Forelimb muscle (tissue), 1 donor: ENCODE results near the gene SPTBN5. TPM values are rescaled to one million over a fixed set of nuclear protein-coding genes. Genes with fewer than 3 reads are reported as not detected.

Experiments used
- DNase-seq: peaks from one replicate; pipeline ENCODE4 v3.0.0-alpha.2; 2013; ENCODE audit warnings: low read depth
- polyA plus RNA-seq: library from polyadenylated mRNA; unstranded; fragments of 120-200 nt; gene quantifications from one replicate; pipeline ENCODE4 v1.2.1, GENCODE V29; 2013; ENCODE audit not compliant: insufficient read length

SPTBN5 gene
- polyA plus RNA-seq, 1 donor: 1.9 TPM

DNA sequence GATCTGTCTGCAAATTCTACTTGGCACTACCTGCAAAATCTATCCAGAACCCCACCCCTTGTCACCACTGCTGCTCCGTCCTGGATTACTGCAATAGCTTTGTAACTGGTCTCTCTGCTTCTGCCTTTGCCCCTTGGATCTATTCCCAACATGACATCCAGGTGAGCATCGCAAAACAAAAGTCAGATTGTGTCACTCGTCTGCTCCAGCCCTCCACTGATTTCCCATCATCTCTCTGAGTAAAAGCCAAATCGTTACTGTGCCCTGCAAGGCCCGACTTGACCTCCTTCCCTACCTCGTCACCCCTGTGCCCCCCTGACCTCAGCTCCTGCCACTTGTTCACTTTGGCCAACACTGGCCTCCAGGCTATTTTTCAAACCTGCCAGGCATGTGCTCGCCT, 9.4 kb downstream of the SPTBN5 start:
- DNase-seq: no peak

DNA sequence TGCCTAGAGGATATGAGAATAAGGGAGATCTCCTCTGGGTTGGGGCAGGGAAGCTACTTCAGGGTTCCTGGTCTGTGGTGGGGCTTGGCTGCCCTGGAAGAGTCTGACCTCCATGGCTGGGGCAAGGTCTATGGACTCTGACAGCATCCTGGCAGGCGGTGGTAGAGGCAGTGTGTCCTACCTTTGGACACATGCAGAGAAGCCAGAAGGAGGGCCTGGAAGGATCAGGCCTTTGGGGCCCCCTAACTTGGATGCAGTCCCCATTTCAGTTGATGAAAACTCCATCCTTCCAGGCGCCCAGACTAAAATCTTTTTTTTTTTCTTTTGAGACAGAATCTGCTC, 10.4 kb downstream of the SPTBN5 start:
- DNase-seq: no peak

DNA sequence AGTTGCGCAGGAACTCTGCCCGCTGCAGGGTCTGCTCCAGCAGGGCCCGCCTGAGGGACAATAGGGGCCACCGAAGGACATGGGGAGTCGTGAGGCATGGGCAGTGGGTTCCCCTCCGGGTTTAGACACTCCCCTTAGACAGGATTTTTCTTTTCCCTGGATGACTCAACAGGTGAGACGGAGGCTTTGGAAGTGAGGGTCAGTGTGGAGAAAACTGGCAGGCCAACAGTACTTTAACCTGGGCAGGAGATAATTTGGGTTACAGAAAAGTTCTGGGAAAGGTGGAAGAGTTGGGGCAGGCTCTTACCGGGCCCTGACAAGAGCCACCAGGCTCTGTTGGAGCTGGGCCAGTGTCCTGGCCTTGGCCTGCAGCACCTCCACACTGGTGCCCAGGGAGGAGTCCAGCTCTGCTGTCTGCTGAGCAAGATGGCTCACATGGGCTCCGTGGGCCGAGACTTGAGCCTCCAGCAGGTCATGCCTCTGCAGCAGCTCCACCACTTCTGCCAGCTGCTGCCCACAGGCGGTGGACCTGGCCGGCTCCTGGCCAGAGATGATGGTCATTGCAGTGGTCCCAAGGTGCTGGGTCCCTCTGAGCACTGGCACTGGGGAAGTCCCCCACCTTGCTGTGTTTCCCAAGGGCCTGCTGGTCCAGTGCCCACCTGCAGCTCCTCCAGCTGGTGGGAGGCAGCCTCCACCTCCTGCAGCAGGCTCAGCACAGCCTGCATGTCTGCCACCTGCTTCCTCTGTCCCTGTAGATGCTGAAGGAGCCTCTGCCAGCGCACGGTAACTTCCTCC, 11.0 kb downstream of the SPTBN5 start:
- DNase-seq: no peak

DNA sequence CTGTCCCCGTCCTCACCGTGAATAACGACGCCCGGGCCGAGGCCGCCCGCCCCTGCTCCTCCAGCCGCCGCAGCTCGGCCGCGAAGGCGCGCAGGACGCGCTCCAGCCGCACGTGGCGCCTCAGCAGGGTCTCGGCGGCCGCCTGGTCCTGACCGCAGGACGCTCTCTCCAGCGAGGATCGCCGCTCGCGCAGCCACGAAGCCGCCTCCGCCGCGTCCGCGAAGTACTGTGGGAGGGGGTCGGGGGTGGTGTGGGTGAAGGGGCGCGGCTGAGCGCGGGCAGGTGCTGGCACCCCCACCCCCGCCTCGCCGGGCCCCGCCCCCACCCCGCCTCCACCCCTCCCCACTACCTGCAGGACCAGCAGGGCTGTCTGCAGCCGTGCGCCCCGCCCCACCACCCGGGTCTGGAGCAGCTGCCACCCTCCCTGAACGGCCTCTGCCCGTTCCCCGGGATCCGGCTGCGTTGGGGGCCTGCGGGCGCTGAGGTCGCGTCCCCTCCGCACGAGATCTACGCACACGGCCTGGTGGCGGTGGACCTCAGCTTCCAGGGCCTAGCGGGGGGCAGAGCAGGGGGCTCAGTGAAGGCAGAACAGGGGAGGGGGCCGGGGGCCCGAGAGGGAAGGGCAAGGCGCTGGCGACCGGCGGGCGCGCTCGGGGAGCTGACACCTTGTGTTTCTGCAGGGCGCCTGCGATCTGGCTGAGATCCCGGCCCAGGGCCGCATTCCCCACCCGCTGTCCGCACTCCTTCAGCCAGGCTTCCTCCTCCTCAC, 11.7 kb downstream of the SPTBN5 start:
- no peak for DNase-seq

DNA sequence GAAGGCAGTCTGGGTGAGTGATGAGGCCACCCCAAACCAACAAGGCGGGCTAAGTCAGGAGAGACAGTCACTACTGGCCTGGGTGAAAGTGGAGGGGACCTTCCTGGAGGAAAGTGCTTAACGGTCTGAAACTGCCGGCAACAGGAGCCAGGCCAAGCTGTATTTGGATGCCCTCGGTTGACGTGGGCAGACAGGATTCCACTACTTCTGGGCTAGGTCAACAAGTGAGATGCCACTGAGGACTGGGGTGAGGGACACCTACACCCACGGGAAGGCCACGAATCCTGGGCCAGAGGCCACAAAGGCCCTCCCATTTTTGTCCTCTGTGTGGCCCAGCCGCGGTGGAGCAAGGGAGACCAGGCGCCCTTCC, 12.3 kb downstream of the SPTBN5 start:
- DNase-seq: no peak

DNA sequence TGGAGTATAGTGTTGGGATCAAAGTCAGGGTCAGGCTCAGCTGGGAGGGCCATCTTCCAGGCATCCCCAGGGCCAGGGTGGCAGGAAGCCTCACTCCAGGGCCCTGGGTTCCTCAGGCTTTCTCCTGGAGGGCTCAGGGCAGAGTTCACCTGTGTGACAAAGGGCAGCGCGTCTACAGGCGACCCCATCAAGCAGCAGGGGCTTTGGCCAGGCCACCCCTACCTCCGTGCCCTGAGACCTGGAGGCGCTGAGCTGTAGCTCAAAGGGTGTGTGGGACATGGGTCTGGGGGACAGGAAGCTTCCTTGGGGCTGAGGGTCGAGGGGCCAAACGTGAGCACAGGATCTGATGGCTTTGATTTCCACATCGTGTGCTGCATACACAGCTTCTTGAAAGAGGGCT, 12.8 kb downstream of the SPTBN5 start:
- no peak for DNase-seq

DNA sequence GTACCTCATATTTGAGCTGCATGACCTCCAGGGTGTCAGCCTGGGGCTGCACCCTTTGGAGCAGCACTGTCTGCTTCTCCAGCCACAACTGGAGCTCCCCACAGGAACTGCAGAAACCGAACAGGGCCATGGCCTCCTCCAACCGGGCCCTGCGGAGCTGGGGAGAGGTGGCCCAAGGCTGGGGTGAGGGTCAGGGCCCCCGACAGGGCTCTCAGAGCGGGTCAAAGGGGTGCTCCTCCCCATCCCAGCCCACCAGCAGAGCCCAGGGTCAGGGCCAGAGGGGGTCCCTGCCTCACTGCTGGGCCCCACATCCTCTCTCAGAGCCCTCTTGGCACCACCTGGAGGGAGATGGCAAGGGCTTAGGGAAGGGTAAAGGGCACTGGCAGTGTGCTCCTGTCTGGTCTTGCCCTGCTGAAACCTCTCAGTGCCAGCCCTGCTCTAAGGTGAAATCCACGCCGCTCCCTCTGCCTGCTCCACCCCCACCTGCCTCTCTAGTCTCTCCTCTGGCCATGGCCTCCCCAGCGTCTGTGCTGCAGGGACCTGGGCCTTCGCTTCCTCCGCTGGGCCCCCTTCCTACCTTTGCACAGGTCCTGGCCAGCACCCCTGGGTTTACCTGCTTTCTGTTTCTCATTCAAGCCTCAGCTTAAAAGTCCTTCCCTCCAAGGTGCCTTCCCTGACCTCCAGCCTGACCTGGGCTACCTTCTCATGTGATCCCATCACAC, 13.5 kb downstream of the SPTBN5 start:
- DNase-seq: no peak

DNA sequence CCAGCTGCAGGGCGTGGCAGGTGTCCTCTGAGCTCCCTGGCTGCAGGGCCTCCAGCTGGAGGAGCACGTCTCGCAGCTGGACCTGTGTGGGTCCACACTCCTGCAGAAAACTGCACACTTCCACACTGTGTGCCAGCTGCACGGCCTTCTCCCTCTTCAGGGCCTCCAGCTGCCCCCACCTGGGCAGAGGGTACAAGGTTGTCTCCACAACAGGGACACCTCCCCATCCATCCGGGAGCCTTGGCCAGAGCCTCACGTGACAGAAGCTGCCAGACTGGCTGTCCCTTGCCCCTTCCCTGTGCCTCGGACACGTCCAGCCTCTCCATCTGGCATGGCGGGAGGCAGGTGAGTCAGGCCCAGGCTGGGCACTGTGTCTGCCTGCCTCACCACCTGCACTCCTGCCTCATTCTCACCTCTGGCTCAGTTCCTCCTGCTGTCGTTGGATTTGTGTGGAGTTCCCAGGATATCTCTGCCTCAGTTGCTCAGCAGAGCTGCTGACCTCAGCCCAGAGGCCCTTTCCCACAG, 14.5 kb downstream of the SPTBN5 start:
- no peak for DNase-seq

DNA sequence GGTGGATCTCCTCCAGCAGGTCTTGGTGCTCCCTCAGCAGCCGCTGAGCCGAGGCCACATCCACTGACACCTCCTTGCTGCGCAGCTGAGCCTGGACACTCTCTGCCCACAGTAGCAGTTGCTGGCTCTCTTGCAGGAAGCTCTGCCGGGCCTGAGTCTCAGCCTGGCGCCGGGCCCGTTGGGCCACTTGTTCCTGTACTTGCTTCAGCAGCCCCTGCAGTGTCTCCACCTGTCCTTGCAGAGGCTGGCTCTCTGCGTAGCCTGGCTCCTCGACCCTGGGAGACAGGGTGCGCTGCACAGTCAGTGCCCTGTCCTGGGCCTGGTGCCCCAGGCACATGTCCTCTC, 15.5 kb downstream of the SPTBN5 start:
- no peak for DNase-seq

DNA sequence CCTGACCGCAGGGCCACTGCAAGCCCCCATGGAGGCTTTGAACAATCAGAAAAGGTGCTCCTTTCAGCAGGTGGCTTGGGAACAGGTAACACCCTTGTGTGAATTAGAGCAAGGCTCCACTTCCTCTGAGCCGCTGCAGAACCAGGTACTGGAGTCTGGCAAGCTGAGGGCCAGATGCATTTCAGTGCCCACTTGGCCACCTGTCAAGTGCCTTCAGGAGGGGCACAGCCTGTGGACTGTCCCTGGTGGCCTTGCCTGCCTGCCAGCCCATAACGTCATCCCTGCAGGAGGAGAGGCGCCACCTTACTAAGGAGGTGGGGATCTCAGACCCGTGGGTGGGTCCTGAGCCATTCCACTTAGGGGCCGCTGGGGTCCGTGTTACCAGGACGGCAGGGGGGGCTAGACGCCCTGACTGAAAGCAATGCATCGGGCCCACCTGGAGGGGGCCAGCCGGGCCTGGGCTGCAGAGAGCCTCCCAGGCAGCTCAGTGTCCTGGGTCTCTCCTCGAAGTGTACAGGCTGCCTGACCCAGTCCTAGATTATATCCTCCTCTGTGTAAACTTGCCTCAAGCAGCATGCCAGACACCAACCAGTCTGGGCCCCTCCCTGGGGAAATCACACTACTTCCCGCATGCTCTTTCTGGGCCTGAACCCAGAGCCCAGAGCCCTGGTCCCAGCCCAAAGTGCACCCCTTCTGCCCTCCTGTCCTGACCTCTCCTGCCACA, 16.1 kb downstream of the SPTBN5 start:
- no peak for DNase-seq

DNA sequence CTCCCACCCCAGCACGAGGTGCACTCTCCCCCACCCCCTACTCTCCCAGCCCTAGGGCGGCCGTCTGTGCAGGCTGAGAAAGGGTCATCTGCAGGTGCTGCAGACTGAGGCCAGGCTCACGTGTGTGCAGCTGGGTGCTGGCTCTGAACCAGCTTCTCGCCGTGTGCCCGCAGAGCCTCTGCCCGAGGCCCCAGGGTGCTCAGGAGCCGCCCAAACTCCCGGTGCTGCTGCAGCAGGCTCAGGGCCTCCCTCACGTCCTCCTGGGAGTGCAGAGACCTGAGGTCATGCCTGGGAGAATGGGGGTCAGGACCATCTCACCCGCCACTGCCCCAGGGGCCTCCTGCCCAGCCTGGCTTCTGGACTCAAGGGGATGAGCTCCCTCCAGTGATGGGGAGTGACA, 17.2 kb downstream of the SPTBN5 start:
- no peak for DNase-seq

DNA sequence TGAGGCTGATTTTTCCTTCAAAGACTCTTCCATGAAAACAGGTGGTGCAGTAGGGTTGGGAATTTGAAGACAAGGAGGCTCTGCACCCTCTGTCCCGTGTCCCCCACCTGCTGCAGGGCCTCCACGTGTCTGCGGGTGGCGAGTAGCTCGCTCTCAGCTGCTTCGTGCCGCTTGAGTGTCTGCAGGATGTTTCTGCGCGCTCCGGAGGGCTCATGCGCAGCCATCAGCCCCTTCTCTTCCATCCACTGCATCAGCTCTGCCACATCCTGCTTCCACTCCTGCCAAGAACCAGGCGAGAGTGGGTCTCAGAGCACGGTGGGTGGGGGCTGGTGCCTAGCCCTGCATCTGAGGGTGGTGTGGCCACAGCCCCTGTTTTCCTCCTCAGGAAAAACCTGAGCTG, 17.8 kb downstream of the SPTBN5 start:
- DNase-seq: no peak

DNA sequence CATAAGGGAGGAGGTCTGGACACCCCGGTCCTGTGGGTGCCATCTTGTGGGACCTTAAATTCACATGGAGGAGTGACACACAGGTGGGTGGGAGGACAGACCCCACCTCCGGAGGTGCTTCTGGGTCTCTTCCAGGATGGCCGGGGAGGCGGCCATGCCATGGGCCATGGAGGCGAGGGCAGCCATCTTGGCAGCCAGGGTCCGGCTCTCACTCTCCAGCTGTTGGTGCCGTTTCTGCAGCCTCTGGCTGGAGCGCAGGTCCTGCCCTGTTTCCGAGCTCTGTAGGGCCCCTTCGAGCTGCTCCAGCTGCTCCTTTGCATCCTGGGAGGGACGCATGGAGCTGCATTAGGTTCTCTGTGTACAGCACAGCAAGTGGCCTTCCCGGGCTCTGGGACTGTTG, 19.1 kb downstream of the SPTBN5 start:
- no peak for DNase-seq

DNA sequence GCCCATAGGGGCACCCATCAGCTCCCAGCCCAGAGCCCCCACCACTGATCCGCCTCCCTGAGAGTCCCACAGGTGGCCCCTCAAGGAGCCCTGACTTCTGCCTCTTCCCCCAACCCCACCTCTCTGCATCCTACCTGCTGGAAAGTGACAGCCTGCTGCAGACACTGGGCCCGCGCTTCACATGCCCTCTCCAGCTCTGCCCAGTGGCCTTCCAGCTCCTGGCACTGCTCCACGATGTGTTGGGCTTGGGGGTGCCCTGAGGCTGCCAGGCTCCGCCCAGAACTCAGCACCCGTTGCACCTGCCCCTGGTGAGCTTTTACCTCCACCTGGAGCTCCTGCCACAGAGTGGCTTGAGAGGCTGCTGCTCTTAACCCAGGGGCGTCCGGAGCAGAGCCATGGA, 20.1 kb downstream of the SPTBN5 start:
- no peak for DNase-seq

DNA sequence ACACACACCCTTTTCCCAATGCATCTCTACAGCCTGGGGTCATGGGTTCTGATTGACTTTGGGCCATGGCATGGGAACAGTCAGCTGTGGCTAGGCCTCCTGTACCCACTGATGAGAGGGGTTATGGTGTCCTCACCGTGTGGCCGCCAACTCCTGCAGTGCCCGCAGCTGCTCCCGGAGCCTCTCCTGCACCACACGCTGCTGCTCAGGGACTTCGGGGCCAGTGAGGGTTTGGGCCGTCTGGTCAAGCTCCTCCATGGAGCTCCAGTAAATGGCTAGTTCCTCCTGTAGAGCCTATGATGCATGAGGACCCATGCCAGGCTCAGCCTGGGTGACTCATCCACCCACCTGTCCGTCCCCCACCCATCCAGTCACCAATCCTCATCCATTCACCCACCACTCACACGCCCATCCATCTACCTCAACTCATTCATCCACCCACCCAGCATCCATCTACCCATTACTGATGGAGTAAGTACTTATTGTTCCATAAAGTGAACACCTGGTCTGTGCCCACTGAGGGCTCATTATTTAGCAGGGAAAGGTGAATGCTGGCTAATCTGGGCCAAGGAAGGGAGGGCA, 21.6 kb downstream of the SPTBN5 start:
- DNase-seq: no peak

DNA sequence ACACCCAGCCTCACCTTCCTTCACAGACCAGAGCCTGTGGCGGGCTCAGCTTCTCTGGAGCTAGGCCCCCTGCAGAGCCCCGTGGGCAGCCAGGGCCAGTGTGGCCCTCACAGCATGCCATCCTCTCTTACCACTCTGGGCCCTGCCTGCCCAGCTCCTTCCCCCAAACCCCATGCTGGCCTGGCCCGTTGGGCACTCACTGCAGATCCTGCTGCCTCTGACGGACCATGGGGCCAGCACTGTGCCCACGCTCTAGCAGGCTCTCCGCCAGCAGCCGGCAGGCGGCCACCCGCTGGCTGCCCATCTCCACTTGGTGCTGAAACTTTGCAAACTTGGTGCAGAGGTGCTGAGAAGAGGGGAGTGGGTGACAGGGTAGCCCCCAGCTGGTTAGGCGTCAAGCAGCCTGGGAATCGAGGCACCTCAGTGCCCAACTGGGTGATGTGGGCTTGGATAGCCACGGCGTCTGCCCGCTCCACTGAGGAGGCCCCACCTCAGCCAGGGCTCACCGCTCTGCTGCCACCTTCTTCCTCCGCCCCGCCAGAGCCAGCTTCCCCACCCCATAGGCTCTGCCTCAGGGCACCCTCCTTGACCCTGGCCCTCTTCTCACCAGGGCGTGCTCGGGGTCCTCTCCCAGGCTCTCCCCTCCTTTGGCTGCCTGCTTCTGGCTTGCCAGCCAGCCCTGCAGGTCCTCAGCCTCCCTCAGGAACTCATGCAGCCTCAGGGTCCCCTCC, 22.5 kb downstream of the SPTBN5 start:
- DNase-seq: no peak

DNA sequence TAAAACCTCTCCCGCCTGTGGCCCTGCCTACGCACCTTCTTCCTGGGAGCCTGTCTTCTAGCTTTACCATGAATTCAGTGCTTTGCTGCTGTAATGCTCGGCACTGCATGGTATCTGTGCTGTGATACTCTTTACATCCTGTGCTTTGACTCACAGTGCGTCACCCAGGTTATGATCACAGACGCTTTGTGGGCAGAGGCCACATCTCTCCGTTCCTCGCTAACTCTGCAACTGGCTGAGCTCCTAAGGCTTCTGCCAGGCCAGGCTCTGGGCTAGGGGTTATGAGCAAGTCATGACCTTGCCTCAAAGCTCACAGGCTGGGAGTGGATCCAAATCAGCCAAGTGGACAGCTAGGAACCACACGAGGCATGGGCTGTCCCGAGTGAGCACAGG, 23.2 kb downstream of the SPTBN5 start:
- DNase-seq: no peak

DNA sequence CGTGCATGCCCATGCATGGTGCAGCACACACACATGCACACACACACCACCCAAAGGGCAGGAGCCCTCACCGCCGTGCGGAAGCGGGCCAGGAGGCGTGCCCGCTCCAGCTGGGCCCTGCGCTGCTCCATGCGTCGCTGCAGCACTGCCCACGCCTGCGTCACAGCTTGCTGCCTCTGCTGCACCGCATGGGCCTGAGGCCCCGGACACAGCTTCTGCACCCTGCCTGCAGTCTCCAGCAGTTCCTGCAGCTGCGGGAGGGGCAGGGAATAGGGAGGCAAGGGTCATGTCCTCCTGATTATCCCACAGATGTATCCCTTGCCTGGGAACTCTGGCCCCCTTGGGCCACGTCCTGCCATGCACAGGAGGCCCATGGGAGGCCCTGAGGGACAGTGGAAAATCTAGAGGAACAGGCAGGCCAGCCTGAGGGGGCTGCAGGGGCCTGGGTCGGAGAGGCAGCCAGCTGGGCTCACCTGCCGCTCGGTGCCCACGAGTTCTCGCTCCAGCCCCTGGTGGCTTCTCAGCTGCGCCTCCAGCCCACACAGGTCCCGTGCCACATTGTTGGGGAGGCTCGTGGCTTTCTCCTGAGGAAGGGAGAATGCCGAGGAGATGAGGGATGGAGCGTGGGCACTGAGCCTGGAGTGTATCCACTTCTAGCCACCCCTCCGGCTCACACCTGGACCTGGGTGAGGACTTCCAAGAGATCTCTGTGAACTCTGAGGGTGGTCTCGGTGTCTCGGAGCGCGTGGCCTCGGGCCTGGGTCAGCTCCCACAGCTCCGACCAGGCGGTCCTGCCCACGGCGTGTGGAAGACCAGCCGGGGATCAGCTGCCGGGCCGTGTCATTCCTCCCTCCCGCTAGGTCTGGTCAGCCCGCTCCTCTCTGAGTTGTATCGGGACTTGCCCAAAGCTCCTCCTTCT, 23.8 kb downstream of the SPTBN5 start:
- no peak for DNase-seq

DNA sequence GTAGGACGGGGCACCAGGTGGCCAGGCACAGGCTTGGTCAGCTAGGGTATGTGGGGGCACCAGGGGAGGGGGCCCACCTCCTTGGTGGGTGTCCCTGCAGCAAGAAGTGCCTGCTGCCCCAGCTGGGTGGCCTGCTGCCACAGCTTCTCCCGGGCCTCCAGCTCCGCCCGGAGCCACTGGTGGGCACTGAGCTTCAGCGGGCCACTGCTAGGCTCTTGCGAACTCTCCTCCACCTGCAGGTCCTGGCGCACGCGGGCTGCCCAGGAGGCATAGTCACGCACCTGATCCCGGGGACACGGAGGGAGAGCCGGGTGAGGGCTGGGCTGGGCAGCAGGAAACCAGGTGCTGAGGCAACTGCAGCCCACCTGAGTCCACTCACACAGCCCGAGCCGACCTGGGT, 25.5 kb downstream of the SPTBN5 start:
- DNase-seq: no peak
